22Rv1 (cell line): ENCODE data around the gene PLXND1.

Experiments used
- H3K27ac ChIP-seq: fragments of 450-650 bp; 2 replicates; pipeline ENCODE4 v1.5.1; 2017
- CTCF ChIP-seq: fragments of 450-650 bp; IDR thresholded peaks from 2 replicates; pipeline ENCODE4 v1.5.1; 2017; ENCODE audit warnings: mild to moderate bottlenecking
- ZFX ChIP-seq: fragments of 450-650 bp; IDR thresholded peaks from 2 replicates; pipeline ENCODE4 v1.6.1; 2017; ENCODE audit warnings: antibody characterized with exemption, borderline replicate concordance

Gene PLXND1

GRCh38 chr3:129565902-129566301 lies 40.6 kb downstream of the PLXND1 start:
- TF ChIP-seq ZFX, result no peak
- TF ChIP-seq CTCF, result no peak
- no peak overlapping the region for H3K27ac ChIP-seq

GRCh38 chr3:129564981-129565644 lies 41.4 kb downstream of the PLXND1 start:
- no peak overlapping the region for H3K27ac ChIP-seq
- TF ChIP-seq CTCF, result no peak
- no peak for TF ChIP-seq ZFX

GRCh38 chr3:129563850-129564535 lies 42.5 kb downstream of the PLXND1 start:
- TF ChIP-seq ZFX, result no peak
- no peak for TF ChIP-seq CTCF
- no peak overlapping the region for H3K27ac ChIP-seq

GRCh38 chr3:129563332-129563731 lies 43.1 kb downstream of the PLXND1 start:
- no peak overlapping the region for H3K27ac ChIP-seq
- TF ChIP-seq CTCF, result no peak

GRCh38 chr3:129562803-129563202 lies 43.7 kb downstream of the PLXND1 start:
- H3K27ac ChIP-seq, result no peak overlapping the region
- TF ChIP-seq CTCF, result no peak

- TF ChIP-seq ZFX, result no peak
- no peak overlapping the region for H3K27ac ChIP-seq
Observed at GRCh38 chr3:129561619-129562248, 44.7 kb downstream of the PLXND1 start.

- no peak overlapping the region for H3K27ac ChIP-seq
- TF ChIP-seq CTCF (no peak), ZFX (no peak)
Observed at GRCh38 chr3:129560911-129561594, 45.4 kb downstream of the PLXND1 start.
